Endothelial cell of umbilical vein (primary cell): ENCODE measurements around the gene MEF2A. TPM values are rescaled to one million over a fixed set of nuclear protein-coding genes. Genes with fewer than 3 reads are reported as not detected.

Experiments used
- BruUV-seq: library from RNA; stranded (reverse); fragments of 400-500 nt; replicated peaks from 2 replicates; lab custom pipeline; 2021; lab: Mats Ljungman, UMichigan
- CTCF ChIA-PET: fragments of 300-600, 350-600 bp; sonication (Branson Sonifier 250); formaldehyde crosslinking; loops from one replicate; lab custom pipeline; 2021; ENCODE audit warnings: antibody characterized with exemption, inconsistent platforms; lab: Charles Lee
- POLR2A ChIA-PET: fragments of 300-600, 350-600 bp; sonication (Branson Sonifier 250); formaldehyde crosslinking; loops from one replicate; lab custom pipeline; 2021; ENCODE audit warnings: antibody characterized with exemption, inconsistent platforms; lab: Charles Lee
- DNase-seq: peaks from one replicate; pipeline ENCODE4 v3.0.0-alpha.2; 2011; ENCODE audit warnings: low read depth, low spot score
- FAIRE-seq: peaks from 2 replicates; lab custom pipeline; 2011; peaks lifted over from hg19 to GRCh38; lab: Jason Lieb, UNC
- H2AFZ ChIP-seq: 2 replicates; pipeline ENCODE4 v1.6.0; 2012; ENCODE audit warnings: low read depth, low read length, control low read depth, inconsistent platforms
- H3K27ac ChIP-seq: 2 replicates; pipeline ENCODE4 v1.5.1; 2011; ENCODE audit warnings: low read depth, mild to moderate bottlenecking, control low read depth, low read length, moderate library complexity; ENCODE audit not compliant: insufficient read depth
- H3K27me3 ChIP-seq, 2 experiments: 2 replicates each; pipeline versions ENCODE4 v1.6.0 to v1.6.1; 2011; ENCODE audit warnings: low read length in 2 of 2, mixed read lengths in 1 of 2; ENCODE audit not compliant: control insufficient read depth in 2 of 2, insufficient read depth in 2 of 2
- H3K36me3 ChIP-seq, 2 experiments: 2 replicates in 1 of 2; 3 replicates in 1 of 2; pipeline ENCODE4 v1.5.1; 2011; ENCODE audit warnings: low read length in 2 of 2, mild to moderate bottlenecking in 1 of 2, moderate library complexity in 1 of 2; ENCODE audit not compliant: control insufficient read depth in 2 of 2, insufficient read depth in 2 of 2; ENCODE audit errors: extremely low read depth in 1 of 2
- H3K4me1 ChIP-seq: 3 replicates; pipeline ENCODE4 v1.5.1; 2011; ENCODE audit warnings: mild to moderate bottlenecking, low read length; ENCODE audit not compliant: control insufficient read depth, insufficient read depth; ENCODE audit errors: extremely low read depth
- H3K4me2 ChIP-seq: 2 replicates; pipeline ENCODE4 v1.6.1; 2011; ENCODE audit warnings: low read length, control low read depth, mixed read lengths; ENCODE audit not compliant: insufficient read depth
- H3K4me3 ChIP-seq, 3 experiments: fragments of 200-600 bp in 1 of 3; sonication (generic), shearing (Covaris generic) in 1 of 3; replicated peaks in 1 of 3; 2 replicates each; pipeline ENCODE4 v1.5.1; 2011 to 2016; ENCODE audit warnings: control low read depth in 3 of 3, low read length in 3 of 3, mild to moderate bottlenecking in 2 of 3, inconsistent platforms in 1 of 3, low read depth in 1 of 3, moderate library complexity in 1 of 3; ENCODE audit not compliant: insufficient read depth in 1 of 3
- H3K79me2 ChIP-seq: 2 replicates; pipeline ENCODE4 v1.6.0; 2012; ENCODE audit warnings: low read length, inconsistent platforms; ENCODE audit not compliant: control insufficient read depth, insufficient read depth
- H3K9ac ChIP-seq: replicated peaks from 2 replicates; pipeline ENCODE3; 2011; ENCODE audit warnings: low read length, control low read depth; ENCODE audit not compliant: insufficient read depth; ENCODE audit errors: extremely low read depth
- H3K9me1 ChIP-seq: replicated peaks from 3 replicates; pipeline ENCODE4 v1.6.0; 2011; ENCODE audit warnings: mild to moderate bottlenecking, low read length; ENCODE audit not compliant: control insufficient read depth, insufficient read depth; ENCODE audit errors: extremely low read depth
- H3K9me3 ChIP-seq: replicated peaks from 2 replicates; pipeline ENCODE4 v1.5.1; 2012; ENCODE audit warnings: low read length, inconsistent platforms; ENCODE audit not compliant: control insufficient read depth, insufficient read depth
- H4K20me1 ChIP-seq: replicated peaks from 2 replicates; pipeline ENCODE3; 2011; ENCODE audit warnings: mild to moderate bottlenecking, low read length; ENCODE audit not compliant: control insufficient read depth, insufficient read depth; ENCODE audit errors: extremely low read depth
- EZH2 ChIP-seq: IDR thresholded peaks from 2 replicates; pipeline ENCODE4 v1.6.1; 2012; ENCODE audit warnings: borderline replicate concordance, low read depth, mild to moderate bottlenecking, moderate library complexity, low read length, inconsistent platforms; ENCODE audit not compliant: severe bottlenecking
- FOS ChIP-seq: IDR thresholded peaks from 2 replicates; pipeline ENCODE4 v1.6.1; 2011; ENCODE audit warnings: mild to moderate bottlenecking, low read length, moderate library complexity, borderline replicate concordance; ENCODE audit not compliant: insufficient read depth
- GATA2 ChIP-seq: IDR thresholded peaks from 2 replicates; pipeline ENCODE4 v1.7.0; 2011; ENCODE audit warnings: low read depth, mild to moderate bottlenecking, moderate library complexity, mixed read lengths, low read length; ENCODE audit not compliant: insufficient read length, insufficient read depth
- JUN ChIP-seq: IDR thresholded peaks from 2 replicates; pipeline ENCODE4 v1.6.1; 2011; ENCODE audit warnings: borderline replicate concordance, low read depth; ENCODE audit not compliant: insufficient read length, insufficient read depth
- MYC ChIP-seq: IDR thresholded peaks from one replicate; pipeline ENCODE4 v1.6.1; 2011; ENCODE audit warnings: mild to moderate bottlenecking, low read depth, low read length
- POLR2A ChIP-seq: IDR thresholded peaks from 2 replicates; pipeline ENCODE4 v1.6.1; 2012; ENCODE audit warnings: low read depth, mild to moderate bottlenecking, control low read depth, low read length
- POLR2AphosphoS5 ChIP-seq: IDR thresholded peaks from 2 replicates; pipeline ENCODE4 v1.6.1; 2012; ENCODE audit warnings: low read depth, mild to moderate bottlenecking, control low read depth, low read length, moderate library complexity; ENCODE audit not compliant: insufficient read depth
- dilution Hi-C: fragments of 300-500 bp; cut with MboI; formaldehyde crosslinking; loops from one replicate; pipeline ENCODE4 v1.15.0; 2019; ENCODE audit warnings: low sequenced_read_pairs; ENCODE audit not compliant: extremely low pct_ligation_motif_present
- intact Hi-C: fragments of 100-400 bp; cut with micrococcal nuclease; formaldehyde crosslinking; loops from one replicate; pipeline ENCODE4 v1.10.0; 2022
- polyA plus RNA-seq, 4 experiments: library from polyadenylated mRNA; depleted of rRNA in 3 of 4; stranded (reverse) in 3 of 4; unstranded in 1 of 4; fragments of >200 nt; gene quantifications; 2 replicates each; pipeline versions ENCODE4 v1.2.1 to v1.2.3, GENCODE V29; 2011 to 2012; ENCODE audit warnings: missing spikeins in 1 of 4
- total RNA-seq: library from RNA; stranded (reverse); gene quantifications from 2 replicates; pipeline ENCODE4 v1.2.3, GENCODE V29; 2021
- TF ChIP-seq, protein P1 (sequence below), 2 donors: IDR thresholded peaks; 1 replicate in 1 of 2; 2 replicates in 1 of 2; pipeline ENCODE4 v1.5.1; 2011; ENCODE audit warnings: low read length in 2 of 2, mild to moderate bottlenecking in 2 of 2, moderate library complexity in 2 of 2, control low read depth in 1 of 2, inconsistent platforms in 1 of 2, low read depth in 1 of 2; ENCODE audit not compliant: insufficient read depth in 1 of 2; ENCODE audit errors: extremely low read depth in 1 of 2
- TF ChIP-seq, protein P2 (sequence below): IDR thresholded peaks from 2 replicates; pipeline ENCODE4 v1.6.1; 2011; ENCODE audit not compliant: insufficient read depth, insufficient read length

Gene MEF2A
- total and polyA plus RNA-seq, 2 donors (not counting 3 experiments of a cell fraction or from before 2014, with no cell fraction given), result 38.0 to 45.3 TPM

DNA sequence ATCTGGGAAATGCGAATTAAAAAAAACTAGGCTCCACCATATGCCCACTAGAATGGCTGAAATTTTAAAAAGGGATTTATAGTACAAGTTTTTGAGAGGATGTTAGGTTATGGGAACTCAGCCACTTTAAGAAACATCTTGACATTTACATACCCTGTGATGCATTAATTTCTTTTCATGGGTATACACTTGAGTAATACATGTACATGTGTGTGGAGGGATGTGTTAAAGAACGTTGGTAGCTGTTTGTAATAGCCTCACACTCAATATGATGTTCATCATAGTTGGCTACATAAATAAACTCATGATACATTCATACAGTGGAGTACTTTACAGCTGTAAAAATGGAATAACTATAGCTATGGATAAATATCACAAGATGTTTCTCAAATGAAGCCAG lies 40.9 kb downstream of the MEF2A start:
- DNase-seq (no peak), FAIRE-seq (no peak)
- no peak for TF ChIP-seq JUN
- TF ChIP-seq, protein P1, sequence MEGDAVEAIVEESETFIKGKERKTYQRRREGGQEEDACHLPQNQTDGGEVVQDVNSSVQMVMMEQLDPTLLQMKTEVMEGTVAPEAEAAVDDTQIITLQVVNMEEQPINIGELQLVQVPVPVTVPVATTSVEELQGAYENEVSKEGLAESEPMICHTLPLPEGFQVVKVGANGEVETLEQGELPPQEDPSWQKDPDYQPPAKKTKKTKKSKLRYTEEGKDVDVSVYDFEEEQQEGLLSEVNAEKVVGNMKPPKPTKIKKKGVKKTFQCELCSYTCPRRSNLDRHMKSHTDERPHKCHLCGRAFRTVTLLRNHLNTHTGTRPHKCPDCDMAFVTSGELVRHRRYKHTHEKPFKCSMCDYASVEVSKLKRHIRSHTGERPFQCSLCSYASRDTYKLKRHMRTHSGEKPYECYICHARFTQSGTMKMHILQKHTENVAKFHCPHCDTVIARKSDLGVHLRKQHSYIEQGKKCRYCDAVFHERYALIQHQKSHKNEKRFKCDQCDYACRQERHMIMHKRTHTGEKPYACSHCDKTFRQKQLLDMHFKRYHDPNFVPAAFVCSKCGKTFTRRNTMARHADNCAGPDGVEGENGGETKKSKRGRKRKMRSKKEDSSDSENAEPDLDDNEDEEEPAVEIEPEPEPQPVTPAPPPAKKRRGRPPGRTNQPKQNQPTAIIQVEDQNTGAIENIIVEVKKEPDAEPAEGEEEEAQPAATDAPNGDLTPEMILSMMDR (IDR thresholded peaks at IDR 0.05; ENCODE audit: extremely low read depth in 1 of 2, insufficient read depth in 1 of 2, low read depth in 1 of 2, low read length in 2 of 2), result no peak
- TF ChIP-seq, protein P2, sequence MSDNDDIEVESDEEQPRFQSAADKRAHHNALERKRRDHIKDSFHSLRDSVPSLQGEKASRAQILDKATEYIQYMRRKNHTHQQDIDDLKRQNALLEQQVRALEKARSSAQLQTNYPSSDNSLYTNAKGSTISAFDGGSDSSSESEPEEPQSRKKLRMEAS, result no peak
- TF ChIP-seq POLR2AphosphoS5, result no peak
- TF ChIP-seq GATA2, result no peak
- no peak for TF ChIP-seq MYC
- no peak for TF ChIP-seq POLR2A
- TF ChIP-seq FOS, result no peak
- no peak for TF ChIP-seq EZH2
- ChIA-PET POLR2A (no interaction called here), CTCF (no interaction called here)
- Histone ChIP-seq H3K27ac (no peak overlapping the region), H2AFZ (no peak overlapping the region), H3K9ac (no peak overlapping the region), H3K9me1 (no peaks in the 10 kb centered on the region), H3K36me3 (no peaks in the 10 kb centered on the region), H3K4me1 (no peaks in the 10 kb centered on the region), H3K27me3 (no peaks in the 10 kb centered on the region), H3K4me2 (no peak overlapping the region), H4K20me1 (peaks cover 15% of the 10 kb centered on the region), H3K79me2 (peaks cover 80% of the 10 kb centered on the region), H3K4me3 (no peak overlapping the region), H3K9me3 (no peaks in the 10 kb centered on the region)
- BruUV-seq, result no TSS peak
- intact Hi-C loops, result no loop called here
- dilution Hi-C loops, result no loop called here
